ENCODE data around the gene SLX4IP.

GRCh38 chr20:10672624-10673127, 237.6 kb downstream of the SLX4IP start:
- TF ChIP-seq POLR2A (IDR thresholded peaks at IDR 0.05) (peak in 1 of 2 donors; percentile 5), POLR2AphosphoS5 (IDR thresholded peaks at IDR 0.05) (no peak)

Data from gastroesophageal sphincter (tissue), 2 donors.